Measurements from ENCODE around the gene CCPG1.

DNA sequence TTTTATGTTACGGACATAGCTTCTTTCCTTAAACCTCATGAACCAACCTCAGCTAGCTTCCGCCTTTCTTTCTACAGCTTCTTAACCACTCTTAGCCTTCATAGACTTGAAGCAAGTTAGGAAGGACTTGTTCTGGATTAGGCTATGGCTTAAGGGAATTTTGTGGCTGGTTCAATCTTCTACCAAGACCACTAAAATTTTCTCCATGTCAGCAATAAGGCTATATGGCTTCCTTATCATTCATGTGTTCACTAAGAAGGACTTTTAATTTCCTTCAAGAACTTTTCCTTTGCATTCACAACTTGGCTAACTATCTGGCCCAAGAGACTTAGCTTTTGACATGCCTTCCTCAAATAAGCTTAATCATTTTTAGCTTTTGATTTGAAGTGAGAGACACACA lies 24.5 kb downstream of the CCPG1 start:
- TF ChIP-seq, protein P1, sequence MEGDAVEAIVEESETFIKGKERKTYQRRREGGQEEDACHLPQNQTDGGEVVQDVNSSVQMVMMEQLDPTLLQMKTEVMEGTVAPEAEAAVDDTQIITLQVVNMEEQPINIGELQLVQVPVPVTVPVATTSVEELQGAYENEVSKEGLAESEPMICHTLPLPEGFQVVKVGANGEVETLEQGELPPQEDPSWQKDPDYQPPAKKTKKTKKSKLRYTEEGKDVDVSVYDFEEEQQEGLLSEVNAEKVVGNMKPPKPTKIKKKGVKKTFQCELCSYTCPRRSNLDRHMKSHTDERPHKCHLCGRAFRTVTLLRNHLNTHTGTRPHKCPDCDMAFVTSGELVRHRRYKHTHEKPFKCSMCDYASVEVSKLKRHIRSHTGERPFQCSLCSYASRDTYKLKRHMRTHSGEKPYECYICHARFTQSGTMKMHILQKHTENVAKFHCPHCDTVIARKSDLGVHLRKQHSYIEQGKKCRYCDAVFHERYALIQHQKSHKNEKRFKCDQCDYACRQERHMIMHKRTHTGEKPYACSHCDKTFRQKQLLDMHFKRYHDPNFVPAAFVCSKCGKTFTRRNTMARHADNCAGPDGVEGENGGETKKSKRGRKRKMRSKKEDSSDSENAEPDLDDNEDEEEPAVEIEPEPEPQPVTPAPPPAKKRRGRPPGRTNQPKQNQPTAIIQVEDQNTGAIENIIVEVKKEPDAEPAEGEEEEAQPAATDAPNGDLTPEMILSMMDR (IDR thresholded peaks at IDR 0.05) = no peak
- no peak for TF ChIP-seq POLR2A (IDR thresholded peaks at IDR 0.05)

Data from right lobe of liver (tissue), 4 donors.